ENCODE data around the gene CA5B.
"Not testable (repeated sequence)": the region's sequence is repeated elsewhere in the genome, so short reads cannot be mapped to it uniquely, and the experiment has no call there.

CA5B gene

GRCh38 chrX:15815779-15816437, 77.8 kb downstream of the CA5B start:
- no peak for DNase-seq

- DNase-seq = no peak
Observed at GRCh38 chrX:15816438-15816809, 78.4 kb downstream of the CA5B start.

GRCh38 chrX:15816886-15817285, 78.8 kb downstream of the CA5B start:
- no peak for DNase-seq

GRCh38 chrX:15820106-15821073, 82.3 kb downstream of the CA5B start:
- DNase-seq = no peak

- DNase-seq = no peak
Observed at GRCh38 chrX:15822922-15823321, 84.9 kb downstream of the CA5B start.

GRCh38 chrX:15825936-15826335, 87.9 kb downstream of the CA5B start:
- no peak for DNase-seq

- no peak for DNase-seq
Observed at GRCh38 chrX:15829217-15829616, 91.1 kb downstream of the CA5B start.

GRCh38 chrX:15831347-15831746, 93.3 kb downstream of the CA5B start:
- DNase-seq = not testable (repeated sequence)

- no peak for DNase-seq
Observed at GRCh38 chrX:15834053-15834452, 96.0 kb downstream of the CA5B start.

- DNase-seq = no peak
Observed at GRCh38 chrX:15834827-15835595, 96.9 kb downstream of the CA5B start.

Measured in NCI-H510A treated with DMSO at 0.1 percent for 48 hours (cell line).